ENCODE results near the gene RPL7A. TPM values are rescaled to one million over a fixed set of nuclear protein-coding genes. Genes with fewer than 3 reads are reported as not detected.

Gene RPL7A
- total RNA-seq, 1 experiment from 2014 or later = 2,895 TPM

DNA sequence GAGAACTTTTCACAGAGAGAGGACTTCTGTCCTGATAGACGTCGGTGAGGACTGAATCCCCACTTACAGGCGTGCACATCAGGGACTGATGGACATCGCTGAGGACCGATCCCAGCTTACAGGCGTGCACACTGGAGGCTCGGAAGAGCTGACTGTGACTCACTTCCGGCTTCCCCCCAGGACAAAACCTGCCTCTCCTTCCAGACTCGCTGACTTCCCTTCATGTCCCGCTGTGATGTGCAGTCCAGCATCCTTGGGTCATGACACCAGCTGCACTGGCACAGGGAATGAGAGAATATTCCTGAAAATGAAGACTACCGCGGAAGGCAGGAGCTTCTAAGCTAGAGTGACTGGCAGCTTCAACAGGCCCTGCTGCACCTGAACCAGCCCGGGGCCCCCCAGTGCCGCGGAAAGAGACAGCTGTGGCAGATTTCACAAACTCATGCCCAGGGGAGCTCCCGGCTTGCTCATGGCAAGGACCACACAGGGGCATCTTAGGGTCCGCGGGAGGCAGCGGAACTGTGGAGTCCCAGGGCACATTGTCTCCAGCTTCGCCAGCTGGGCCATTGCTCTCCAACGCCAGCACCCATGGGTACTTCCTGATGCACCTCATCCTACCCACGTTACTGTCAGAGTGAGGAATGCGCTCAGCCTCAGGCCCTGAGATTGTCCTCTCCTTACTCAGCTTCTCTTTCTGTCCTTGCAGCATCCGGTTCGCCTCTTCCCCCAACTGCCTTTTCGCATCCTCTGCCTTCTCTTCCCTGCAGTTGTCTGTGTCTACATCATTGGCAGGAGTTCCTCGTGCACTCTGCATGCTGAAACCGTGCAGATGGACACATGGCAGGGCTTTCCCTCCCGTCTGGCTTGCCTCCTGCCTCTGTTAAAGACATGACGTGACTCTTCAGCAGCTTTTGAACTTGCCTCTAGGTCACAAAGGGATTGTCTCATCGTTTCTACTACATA lies 41.5 kb upstream of the RPL7A start:
- H3K23me2 ChIP-seq (ENCODE audit: insufficient read length, low read depth, low read length, poor library complexity, severe bottlenecking) = no peaks in the 10 kb centered on the region
- TF ChIP-seq, protein P1, sequence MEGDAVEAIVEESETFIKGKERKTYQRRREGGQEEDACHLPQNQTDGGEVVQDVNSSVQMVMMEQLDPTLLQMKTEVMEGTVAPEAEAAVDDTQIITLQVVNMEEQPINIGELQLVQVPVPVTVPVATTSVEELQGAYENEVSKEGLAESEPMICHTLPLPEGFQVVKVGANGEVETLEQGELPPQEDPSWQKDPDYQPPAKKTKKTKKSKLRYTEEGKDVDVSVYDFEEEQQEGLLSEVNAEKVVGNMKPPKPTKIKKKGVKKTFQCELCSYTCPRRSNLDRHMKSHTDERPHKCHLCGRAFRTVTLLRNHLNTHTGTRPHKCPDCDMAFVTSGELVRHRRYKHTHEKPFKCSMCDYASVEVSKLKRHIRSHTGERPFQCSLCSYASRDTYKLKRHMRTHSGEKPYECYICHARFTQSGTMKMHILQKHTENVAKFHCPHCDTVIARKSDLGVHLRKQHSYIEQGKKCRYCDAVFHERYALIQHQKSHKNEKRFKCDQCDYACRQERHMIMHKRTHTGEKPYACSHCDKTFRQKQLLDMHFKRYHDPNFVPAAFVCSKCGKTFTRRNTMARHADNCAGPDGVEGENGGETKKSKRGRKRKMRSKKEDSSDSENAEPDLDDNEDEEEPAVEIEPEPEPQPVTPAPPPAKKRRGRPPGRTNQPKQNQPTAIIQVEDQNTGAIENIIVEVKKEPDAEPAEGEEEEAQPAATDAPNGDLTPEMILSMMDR (conservative IDR thresholded peaks at IDR 0.05) = no peak
- H3K4me1 Mint-ChIP-seq = no peaks in the 10 kb centered on the region

More for the DNA sequence above, 41.5 kb upstream of the RPL7A start:
- H3K9me3 ChIP-seq (ENCODE audit: control insufficient read depth, low read depth, low read length) = no peaks in the 10 kb centered on the region
- no peak overlapping the region for H3K18ac ChIP-seq (ENCODE audit: insufficient read length, low read depth, low read length)
- no peak overlapping the region for H3K9ac ChIP-seq (ENCODE audit: extremely low read depth, insufficient read length, low read length)
- no peaks in the 10 kb centered on the region for H4K20me1 ChIP-seq (ENCODE audit: control insufficient read depth, insufficient read depth, insufficient read length)
- no peaks in the 10 kb centered on the region for H3K4me1 ChIP-seq (ENCODE audit: insufficient read depth, low read length)
- no peak for DNase-seq
- no peak overlapping the region for H2BK5ac ChIP-seq (ENCODE audit: insufficient read length, low read length)
- H3K4me2 ChIP-seq (ENCODE audit: insufficient read depth, insufficient read length, low read length) = no peak overlapping the region
- H4K5ac ChIP-seq (ENCODE audit: insufficient read length, low read depth, low read length) = no peak overlapping the region
- H2AFZ ChIP-seq (ENCODE audit: low read length) = no peak overlapping the region
- H3K23ac ChIP-seq (ENCODE audit: insufficient read length, low read depth, low read length) = no peak overlapping the region
- peaks cover 48% of the 10 kb centered on the region for H3K27me3 Mint-ChIP-seq (ENCODE audit: low read depth)
- H3K36me3 Mint-ChIP-seq (ENCODE audit: insufficient read depth in 1 of 3, low read depth in 3 of 3) = peaks cover 9 to 10% (median 9%) of the 10 kb centered on the region in 3 experiments; a peak in 6 of 7 replicates
- no peak overlapping the region for H3K4me3 Mint-ChIP-seq
- H3K79me2 ChIP-seq (ENCODE audit: insufficient read depth, low read length) = no peaks in the 10 kb centered on the region
- H2BK120ac ChIP-seq (ENCODE audit: low read depth, low read length, poor library complexity, severe bottlenecking) = no peak overlapping the region
- no peak overlapping the region; the same call in 1 of the 2 replicates for H3K14ac ChIP-seq (ENCODE audit: insufficient read depth, low read length)
- H4K8ac ChIP-seq (replicated peaks; ENCODE audit: insufficient read length, low read depth, low read length) = no peak overlapping the region
- no peak overlapping the region for H3K56ac ChIP-seq (ENCODE audit: insufficient read length, low read depth, low read length)
- no peaks in the 10 kb centered on the region for H3K27me3 ChIP-seq (ENCODE audit: insufficient read depth, low read length)
- H2BK15ac ChIP-seq (ENCODE audit: low read depth, low read length) = no peak overlapping the region
- H3K79me1 ChIP-seq (ENCODE audit: insufficient read depth, low read depth, low read length, poor library complexity, severe bottlenecking) = no peaks in the 10 kb centered on the region
- H3K9me3 Mint-ChIP-seq = peaks cover 10 to 12% of the 10 kb centered on the region in 2 experiments
- no peak overlapping the region for H3T11ph ChIP-seq (ENCODE audit: low read length)
- no peak overlapping the region for H3K27ac ChIP-seq (ENCODE audit: insufficient read length, low read depth, low read length)
- H2BK20ac ChIP-seq (ENCODE audit: low read depth, low read length, poor library complexity, severe bottlenecking) = no peak overlapping the region
- H3K27ac Mint-ChIP-seq = no peak overlapping the region
- H2BK12ac ChIP-seq (ENCODE audit: insufficient read length, low read depth, low read length) = no peak overlapping the region
- no peak overlapping the region for H4K91ac ChIP-seq (ENCODE audit: insufficient read length, low read depth, low read length)
- no CpG with 5 or more reads among the region's 31 CpGs for WGBS (ENCODE audit: extremely low coverage, insufficient read length, low lambda C conversion rate)
- H3K4ac ChIP-seq (ENCODE audit: low read depth, low read length) = no peak overlapping the region
- H2AK5ac ChIP-seq (ENCODE audit: insufficient read length, low read length) = no peak overlapping the region
